Esophagus muscularis mucosa (tissue), 4 donors: ENCODE results near the gene NAA15. TPM values are rescaled to one million over a fixed set of nuclear protein-coding genes. Genes with fewer than 3 reads are reported as not detected.

Experiments
- DNase-seq: peaks from one replicate; pipeline ENCODE4 v3.0.0-alpha.2; 2017; ENCODE audit errors: extremely low spot score
- H3K27ac ChIP-seq, 4 donors: fragments of 200-600 bp; sonication (generic); replicated peaks in 1 of 4; 1 replicate in 3 of 4; 2 replicates in 1 of 4; pipeline ENCODE4 v1.5.1; 2016 to 2019; ENCODE audit warnings: mild to moderate bottlenecking in 1 of 4
- H3K27me3 ChIP-seq, 4 donors: fragments of 200-600 bp; sonication (generic); one replicate each; pipeline versions ENCODE4 v1.5.1 to v1.6.0; 2016 to 2019
- H3K36me3 ChIP-seq, 4 donors: fragments of 200-600 bp; sonication (generic); one replicate each; pipeline ENCODE4 v1.5.1; 2016 to 2019
- H3K4me1 ChIP-seq, 4 donors: fragments of 200-600 bp; sonication (generic); one replicate each; pipeline ENCODE4 v1.5.1; 2016 to 2019
- H3K4me3 ChIP-seq, 4 donors: fragments of 200-600 bp; sonication (generic); 1 replicate in 2 of 4; 2 replicates in 2 of 4; pipeline ENCODE4 v1.5.1; 2016 to 2019; ENCODE audit warnings: mild to moderate bottlenecking in 4 of 4, moderate library complexity in 1 of 4
- H3K9me3 ChIP-seq, 4 donors: fragments of 200-600 bp; sonication (generic); 1 replicate in 3 of 4; 2 replicates in 1 of 4; pipeline ENCODE4 v1.5.1; 2016 to 2019
- EP300 ChIP-seq: sonication (generic); formaldehyde crosslinking; IDR thresholded peaks from one replicate; pipeline ENCODE4 v1.6.1; 2017; ENCODE audit warnings: antibody characterized with exemption
- POLR2A ChIP-seq: fragments of 450-650 bp; IDR thresholded peaks from one replicate; pipeline ENCODE4 v1.6.1; 2017; ENCODE audit warnings: antibody characterized with exemption, moderate library complexity, mild to moderate bottlenecking, low read depth
- POLR2AphosphoS5 ChIP-seq, 2 donors: sonication (generic); formaldehyde crosslinking; IDR thresholded peaks; one replicate each; pipeline ENCODE4 v1.6.1; 2017; ENCODE audit warnings: antibody characterized with exemption in 2 of 2
- WGBS: methylation state at CpG from one replicate; pipeline ENCODE4 v1.1.5; 2018; 5-methylcytosine and 5-hydroxymethylcytosine counted together
- intact Hi-C: fragments of 100-400 bp; cut with DNase I; formaldehyde crosslinking; loops from one replicate; pipeline ENCODE4 v1.15.1; 2023
- total RNA-seq, 4 donors: library from RNA; depleted of rRNA; stranded (reverse); fragments of >200 nt; gene quantifications; one replicate each; pipeline versions ENCODE4 v1.1.0 to v1.2.1, GENCODE V29; 2016
- TF ChIP-seq, protein P1 (sequence below), 3 experiments: fragments of 200-600 bp in 2 of 3; fragments of 450-650 bp in 1 of 3; sonication (generic) in 2 of 3; IDR thresholded peaks; one replicate each; pipeline ENCODE4 v1.5.1; 2017 to 2019; ENCODE audit warnings: antibody characterized with exemption in 3 of 3, mild to moderate bottlenecking in 2 of 3, moderate library complexity in 1 of 3

Gene NAA15
- total RNA-seq, 4 donors from 2014 or later = 21.0 to 32.1 (median 25.3) TPM

DNA sequence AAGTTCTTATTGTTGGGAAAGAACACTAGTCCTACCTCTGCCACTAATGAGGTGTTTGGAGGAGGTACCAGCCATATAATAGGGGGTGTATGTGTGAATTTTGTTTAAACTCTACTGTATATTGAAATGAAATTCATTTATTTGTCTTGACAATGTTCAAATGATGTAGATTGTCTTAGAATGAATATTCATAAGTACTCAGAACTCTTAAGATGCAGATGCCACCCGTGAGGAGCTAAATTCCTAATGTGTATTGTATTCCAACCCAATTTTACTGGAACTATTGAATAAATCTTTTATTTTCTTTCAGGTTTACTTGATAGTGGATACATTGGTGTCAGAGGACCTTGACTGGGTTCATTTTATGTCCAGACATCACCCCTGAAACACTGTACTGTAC, 88.7 kb downstream of the NAA15 start:
- Histone ChIP-seq H3K36me3 (peaks cover 14 to 72% (median 42%) of the 10 kb centered on the region in 4 donors), H3K27ac (no peak overlapping the region), H3K9me3 (no peaks in the 10 kb centered on the region), H3K27me3 (no peaks in the 10 kb centered on the region), H3K4me3 (no peak overlapping the region), H3K4me1 (no peaks in the 10 kb centered on the region)
- DNase-seq = no peak
- TF ChIP-seq EP300 (no peak), POLR2AphosphoS5 (IDR thresholded peaks at IDR 0.05) (no peak), POLR2A (no peak)
- TF ChIP-seq, protein P1, sequence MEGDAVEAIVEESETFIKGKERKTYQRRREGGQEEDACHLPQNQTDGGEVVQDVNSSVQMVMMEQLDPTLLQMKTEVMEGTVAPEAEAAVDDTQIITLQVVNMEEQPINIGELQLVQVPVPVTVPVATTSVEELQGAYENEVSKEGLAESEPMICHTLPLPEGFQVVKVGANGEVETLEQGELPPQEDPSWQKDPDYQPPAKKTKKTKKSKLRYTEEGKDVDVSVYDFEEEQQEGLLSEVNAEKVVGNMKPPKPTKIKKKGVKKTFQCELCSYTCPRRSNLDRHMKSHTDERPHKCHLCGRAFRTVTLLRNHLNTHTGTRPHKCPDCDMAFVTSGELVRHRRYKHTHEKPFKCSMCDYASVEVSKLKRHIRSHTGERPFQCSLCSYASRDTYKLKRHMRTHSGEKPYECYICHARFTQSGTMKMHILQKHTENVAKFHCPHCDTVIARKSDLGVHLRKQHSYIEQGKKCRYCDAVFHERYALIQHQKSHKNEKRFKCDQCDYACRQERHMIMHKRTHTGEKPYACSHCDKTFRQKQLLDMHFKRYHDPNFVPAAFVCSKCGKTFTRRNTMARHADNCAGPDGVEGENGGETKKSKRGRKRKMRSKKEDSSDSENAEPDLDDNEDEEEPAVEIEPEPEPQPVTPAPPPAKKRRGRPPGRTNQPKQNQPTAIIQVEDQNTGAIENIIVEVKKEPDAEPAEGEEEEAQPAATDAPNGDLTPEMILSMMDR (IDR thresholded peaks at IDR 0.05) = no peak
- 95% methylated on average over 1 of the region's 1 CpG for WGBS
- intact Hi-C loops = no loop called here

DNA sequence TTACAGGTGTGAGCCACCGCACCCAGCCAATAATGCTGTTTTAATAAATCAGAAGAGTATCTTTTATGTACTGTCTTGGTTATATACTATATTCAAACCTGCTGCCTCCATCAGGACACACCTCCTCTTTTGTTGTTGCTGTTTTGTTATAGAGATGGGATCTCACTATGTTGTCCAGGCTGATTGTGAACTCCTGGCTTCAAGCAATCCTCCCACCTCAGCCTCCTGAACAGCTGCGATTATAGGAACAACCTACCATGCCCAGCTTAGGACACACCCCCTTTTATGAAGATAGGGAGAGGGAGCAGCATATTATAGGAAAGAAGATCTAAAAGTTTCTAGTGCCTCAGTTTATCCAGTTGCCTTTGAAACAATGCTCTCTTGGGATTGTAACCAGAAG, 90.4 kb downstream of the NAA15 start:
- Histone ChIP-seq H3K4me1 (no peaks in the 10 kb centered on the region), H3K27me3 (no peaks in the 10 kb centered on the region), H3K4me3 (no peak overlapping the region), H3K36me3 (peaks cover 14 to 66% (median 32%) of the 10 kb centered on the region in 4 donors), H3K27ac (no peak overlapping the region), H3K9me3 (no peaks in the 10 kb centered on the region)
- DNase-seq = no peak
- intact Hi-C loops = no loop called here
- WGBS = 98% methylated on average over 2 of the region's 2 CpGs
- TF ChIP-seq, protein P1 (IDR thresholded peaks at IDR 0.05) = no peak
- TF ChIP-seq EP300 = no peak
- TF ChIP-seq POLR2A = no peak
- TF ChIP-seq POLR2AphosphoS5 (IDR thresholded peaks at IDR 0.05) = no peak

DNA sequence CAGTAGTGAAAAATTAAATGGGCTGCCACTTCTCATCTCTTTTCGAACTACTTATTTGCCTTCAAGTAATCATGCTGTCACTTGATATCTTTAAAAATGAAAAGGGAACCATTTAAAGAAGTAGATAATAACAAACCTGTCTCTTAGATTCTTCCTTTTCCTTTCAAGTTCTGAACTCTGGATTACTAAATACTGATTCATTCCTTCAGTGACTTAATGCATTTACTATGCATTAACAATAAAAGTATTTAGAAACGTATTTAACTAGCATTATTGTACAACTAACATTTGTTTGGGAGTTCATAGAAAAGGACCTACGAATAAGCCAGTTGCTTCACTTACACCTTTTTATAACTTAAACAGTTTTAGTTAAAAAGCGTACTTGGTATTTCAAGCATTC, 91.5 kb downstream of the NAA15 start:
- DNase-seq = no peak
- no peak overlapping the region for H3K4me3 ChIP-seq
- H3K4me1 ChIP-seq = no peaks in the 10 kb centered on the region
- TF ChIP-seq POLR2A = no peak
- no peak for TF ChIP-seq EP300
- no peak for TF ChIP-seq POLR2AphosphoS5 (IDR thresholded peaks at IDR 0.05)
- TF ChIP-seq, protein P1 (IDR thresholded peaks at IDR 0.05) = no peak
- H3K27ac ChIP-seq = no peak overlapping the region
- H3K9me3 ChIP-seq = no peaks in the 10 kb centered on the region
- H3K27me3 ChIP-seq = no peaks in the 10 kb centered on the region
- WGBS = 62% methylated on average over 4 of the region's 4 CpGs
- H3K36me3 ChIP-seq = peaks cover 13 to 64% (median 26%) of the 10 kb centered on the region in 4 donors
- intact Hi-C loops = no loop called here

DNA sequence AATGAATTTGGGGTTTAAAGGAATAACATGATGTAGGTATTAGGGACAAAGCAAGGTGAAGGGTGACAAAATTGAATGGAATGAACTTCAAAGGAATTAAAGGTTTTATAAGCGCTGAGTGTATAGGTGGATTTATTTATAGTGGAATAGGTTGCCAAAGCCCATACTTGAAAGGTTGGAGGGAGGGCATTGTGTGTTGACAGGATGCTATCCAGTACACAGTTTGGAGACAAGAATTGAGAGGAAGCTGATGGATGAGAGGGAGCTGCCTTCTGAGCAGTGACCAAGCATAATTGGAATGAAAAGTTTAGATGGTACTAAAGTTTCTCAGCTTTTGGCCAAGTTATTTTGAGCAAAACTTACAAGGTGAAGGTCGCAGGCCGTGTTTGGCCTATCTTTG, 100.1 kb downstream of the NAA15 start:
- Histone ChIP-seq H3K4me3 (no peak overlapping the region), H3K27ac (no peak overlapping the region), H3K27me3 (no peaks in the 10 kb centered on the region), H3K4me1 (peaks cover 0 to 8% (median 0%) of the 10 kb centered on the region in 4 donors), H3K36me3 (peaks cover 0 to 16% (median 0%) of the 10 kb centered on the region in 4 donors), H3K9me3 (no peaks in the 10 kb centered on the region)
- WGBS = 98% methylated on average over 3 of the region's 3 CpGs
- DNase-seq = no peak
- intact Hi-C loops = no loop called here
- TF ChIP-seq EP300 (no peak), POLR2A (no peak), POLR2AphosphoS5 (IDR thresholded peaks at IDR 0.05) (no peak)
- TF ChIP-seq, protein P1 (IDR thresholded peaks at IDR 0.05) = no peak

DNA sequence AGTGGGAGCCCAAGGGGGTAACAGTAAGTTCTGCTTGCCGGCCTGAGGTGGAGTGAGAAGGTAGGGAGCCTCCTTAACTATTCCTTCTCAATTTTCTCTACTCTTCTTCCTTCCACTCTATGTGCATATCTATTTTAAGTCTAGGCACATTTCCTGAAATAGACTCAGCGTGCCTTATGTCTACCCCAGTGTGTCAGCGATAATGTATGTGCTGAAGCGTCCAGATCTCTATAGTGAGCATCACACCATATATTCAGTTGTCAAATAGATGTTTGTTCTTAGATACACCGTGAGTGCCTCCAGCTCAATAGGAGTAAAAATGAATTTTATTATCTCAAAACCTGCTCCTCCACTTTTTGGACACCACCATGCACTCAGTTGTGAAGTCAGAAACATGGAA, 101.1 kb downstream of the NAA15 start:
- 87% methylated on average over 5 of the region's 5 CpGs for WGBS
- Histone ChIP-seq H3K36me3 (peaks cover 0 to 10% (median 0%) of the 10 kb centered on the region in 4 donors), H3K27me3 (no peaks in the 10 kb centered on the region), H3K9me3 (no peaks in the 10 kb centered on the region), H3K27ac (no peak overlapping the region), H3K4me1 (peaks cover 0 to 8% (median 0%) of the 10 kb centered on the region in 4 donors), H3K4me3 (no peak overlapping the region)
- intact Hi-C loops = no loop called here
- TF ChIP-seq POLR2A (no peak), EP300 (no peak), POLR2AphosphoS5 (IDR thresholded peaks at IDR 0.05) (no peak)
- TF ChIP-seq, protein P1 (IDR thresholded peaks at IDR 0.05) = no peak
- no peak for DNase-seq
